Mucosa of descending colon (tissue), 3 donors: ENCODE results near the gene CRYL1. TPM values are rescaled to one million over a fixed set of nuclear protein-coding genes. Genes with fewer than 3 reads are reported as not detected.

Source experiments
- ATAC-seq: fragments of 200-7000 bp; cut with Tn5 transposase; one replicate; pipeline ENCODE4 v1.9.1; 2020; ENCODE audit warnings: mild to moderate bottlenecking, moderate library complexity
- DNase-seq, 3 donors: peaks; one replicate each; pipeline ENCODE4 v3.0.0-alpha.2; 2020
- H3K36me3 ChIP-seq: fragments of 200-600 bp; one replicate; pipeline ENCODE4 v1.8.0; 2021; ENCODE audit warnings: low read depth, mild to moderate bottlenecking
- H3K4me1 ChIP-seq: fragments of 200-600 bp; one replicate; pipeline ENCODE4 v1.8.0; 2021; ENCODE audit warnings: low read depth, mild to moderate bottlenecking
- H3K4me3 ChIP-seq: fragments of 200-600 bp; one replicate; pipeline ENCODE4 v1.8.0; 2021; ENCODE audit warnings: mild to moderate bottlenecking
- H3K9me3 ChIP-seq: fragments of 200-600 bp; one replicate; pipeline ENCODE4 v1.8.0; 2021; ENCODE audit warnings: mild to moderate bottlenecking
- CTCF ChIP-seq: fragments of 200-600 bp; IDR thresholded peaks from one replicate; pipeline ENCODE4 v1.8.0; 2022; ENCODE audit warnings: antibody characterized with exemption, mild to moderate bottlenecking
- intact Hi-C, 2 donors: fragments of 100-400 bp; cut with DNase I in 1 of 2; cut with micrococcal nuclease in 1 of 2; formaldehyde crosslinking; loops; one replicate each; pipeline versions ENCODE4 v1.11.0 to v1.11.1; 2022; cut with DNase I, micrococcal nuclease
- total RNA-seq, 3 donors: library from RNA; stranded (reverse); fragmentation: NEBNext Ultra II Directional in 2 of 3; extraction: Animal tissue kit (Norgen Biotek cat#: 25700) in 2 of 3; gene quantifications; one replicate each; pipeline versions ENCODE4 v1.2.1 to v1.2.4, GENCODE V29; 2021 to 2023
- donor health status: DM: no; HTN: no; CAD: no; lungs with moderate emphysema.
- donor health status: DM: no; HTN: no; CAD: no.
- donor health status: DM: no; HTN: yes; CAD: no.

CRYL1 gene
- total RNA-seq, 3 donors from 2014 or later, result 49.2 to 141 (median 106) TPM

- ATAC-seq (no peak), DNase-seq (no peak)
- no peak overlapping the region for H3K4me3 ChIP-seq
- H3K4me1 ChIP-seq, result no peaks in the 10 kb centered on the region
- TF ChIP-seq CTCF, result no peak
- no peaks in the 10 kb centered on the region for H3K36me3 ChIP-seq
- intact Hi-C loops, result no loop called here
- H3K9me3 ChIP-seq, result no peaks in the 10 kb centered on the region
These were observed 124.1 kb downstream of the CRYL1 start for GRCh38 chr13:20401531-20401930.

DNA sequence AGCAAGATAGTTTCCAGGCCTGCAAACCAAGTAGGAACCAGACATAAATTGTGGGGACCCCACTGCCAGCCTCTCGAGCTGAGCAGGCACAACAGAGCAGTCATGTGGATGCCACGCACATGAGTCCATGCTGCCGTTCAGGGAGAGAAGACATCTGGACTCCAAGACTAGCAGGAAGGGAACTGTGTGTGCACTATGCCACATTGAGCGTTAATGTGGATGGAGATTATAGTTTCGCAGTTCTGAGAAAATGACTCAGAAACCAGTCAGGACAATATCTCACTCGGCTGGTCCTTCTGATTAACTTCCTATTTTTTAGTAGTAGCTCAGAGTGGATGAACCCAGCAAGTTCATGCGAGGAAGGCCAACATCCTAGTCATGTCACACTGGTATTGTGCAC lies 124.9 kb downstream of the CRYL1 start:
- no peaks in the 10 kb centered on the region for H3K36me3 ChIP-seq
- ATAC-seq, result no peak
- H3K4me3 ChIP-seq, result no peak overlapping the region
- no peak for DNase-seq
- intact Hi-C loops, result no loop called here
- no peak for TF ChIP-seq CTCF
- no peaks in the 10 kb centered on the region for H3K9me3 ChIP-seq
- H3K4me1 ChIP-seq, result no peaks in the 10 kb centered on the region

GRCh38 chr13:20399961-20400360 lies 125.7 kb downstream of the CRYL1 start:
- Histone ChIP-seq H3K4me3 (no peak overlapping the region), H3K4me1 (no peaks in the 10 kb centered on the region), H3K9me3 (no peaks in the 10 kb centered on the region), H3K36me3 (no peaks in the 10 kb centered on the region)
- DNase-seq (no peak), ATAC-seq (no peak)
- TF ChIP-seq CTCF, result no peak
- intact Hi-C loops, result no loop called here

DNA sequence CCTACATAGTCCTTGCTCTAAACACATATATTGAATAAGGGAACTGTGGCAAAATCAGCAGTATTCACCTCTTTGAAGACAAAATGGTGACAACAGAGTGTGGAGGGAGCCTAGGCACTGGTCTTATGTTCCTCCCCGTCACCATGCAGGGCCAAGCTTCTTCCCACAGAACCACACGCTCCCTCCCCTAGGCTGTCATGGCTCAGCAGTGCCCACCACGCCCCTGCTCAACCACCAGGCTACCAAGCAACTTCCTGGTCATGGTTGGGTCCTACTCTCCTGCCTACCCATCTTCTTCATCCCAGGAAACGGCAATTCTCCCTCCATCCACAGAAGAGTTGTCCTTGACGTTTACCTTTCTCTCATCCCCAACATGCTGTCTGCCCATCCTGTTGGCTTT lies 126.1 kb downstream of the CRYL1 start:
- DNase-seq (no peak), ATAC-seq (no peak)
- Histone ChIP-seq H3K36me3 (no peaks in the 10 kb centered on the region), H3K4me1 (no peaks in the 10 kb centered on the region), H3K4me3 (no peak overlapping the region), H3K9me3 (no peaks in the 10 kb centered on the region)
- no peak for TF ChIP-seq CTCF
- intact Hi-C loops, result no loop called here

- peak in 1 of 3 donors; percentile 22 for DNase-seq
- ATAC-seq, result peak; percentile 63
- Histone ChIP-seq H3K9me3 (no peaks in the 10 kb centered on the region), H3K36me3 (no peaks in the 10 kb centered on the region), H3K4me1 (no peaks in the 10 kb centered on the region), H3K4me3 (no peak overlapping the region)
- TF ChIP-seq CTCF, result no peak
- intact Hi-C loops, result no loop called here
These were observed 127.2 kb downstream of the CRYL1 start for GRCh38 chr13:20398459-20398858.

DNA sequence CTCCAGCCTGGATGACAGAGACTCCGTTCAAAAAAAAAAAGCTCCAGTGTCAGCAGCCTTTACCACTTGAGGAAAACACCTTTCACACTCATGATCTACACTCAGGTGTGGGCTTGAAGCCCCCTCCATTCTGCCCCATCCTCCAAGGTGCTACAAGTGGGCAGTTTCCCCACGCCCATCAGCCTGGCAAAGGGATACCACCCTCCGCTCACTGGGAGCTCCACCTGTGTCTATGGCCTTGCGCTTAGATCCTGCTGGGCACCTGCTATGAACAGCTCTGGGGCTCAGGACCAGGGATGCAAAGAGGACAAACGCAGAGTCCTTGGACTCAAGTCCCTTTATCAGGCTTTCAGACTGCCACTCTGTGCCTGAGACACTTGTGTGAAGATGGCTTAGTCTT lies 127.8 kb downstream of the CRYL1 start:
- Histone ChIP-seq H3K36me3 (no peaks in the 10 kb centered on the region), H3K4me3 (no peak overlapping the region), H3K9me3 (no peaks in the 10 kb centered on the region), H3K4me1 (no peaks in the 10 kb centered on the region)
- no peak for TF ChIP-seq CTCF
- DNase-seq, result no peak
- intact Hi-C loops, result no loop called here
- no peak for ATAC-seq
